CD4-positive, CD25-positive, alpha-beta regulatory T cell (primary cell): ENCODE measurements around the gene FOXP1. TPM values are rescaled to one million over a fixed set of nuclear protein-coding genes. Genes with fewer than 3 reads are reported as not detected.

Experiments used
- ATAC-seq, 2 donors: fragments of 150-1000 bp; cut with Tn5 transposase; one replicate each; pipeline ENCODE4 v1.10.0; 2021; ENCODE audit warnings: low read depth in 2 of 2, moderate number of reproducible peaks in 2 of 2, moderate library complexity in 1 of 2
- DNase-seq, 3 donors: peaks; one replicate each; pipeline versions ENCODE4 v3.0.0 to v3.0.0-alpha.2; 2012 to 2022; ENCODE audit warnings: mixed read lengths in 1 of 3
- H3K27ac ChIP-seq: one replicate; pipeline ENCODE4 v1.7.0; 2013; ENCODE audit warnings: mild to moderate bottlenecking, low read length; ENCODE audit not compliant: insufficient read depth, poor library complexity, severe bottlenecking
- H3K27me3 ChIP-seq: one replicate; pipeline ENCODE4 v1.7.0; 2013; ENCODE audit warnings: low read length; ENCODE audit not compliant: control insufficient read depth, insufficient read depth
- H3K36me3 ChIP-seq: one replicate; pipeline ENCODE4 v1.7.0; 2013; ENCODE audit warnings: mild to moderate bottlenecking, low read length, moderate library complexity; ENCODE audit not compliant: control insufficient read depth, insufficient read depth
- H3K4me1 ChIP-seq: 2 replicates; pipeline ENCODE4 v1.7.0; 2013; ENCODE audit warnings: mild to moderate bottlenecking, low read length; ENCODE audit not compliant: insufficient read depth, control insufficient read depth, poor library complexity, severe bottlenecking
- H3K4me3 ChIP-seq: one replicate; pipeline ENCODE4 v1.7.0; 2013; ENCODE audit warnings: low read depth, mild to moderate bottlenecking, low read length, moderate library complexity
- H3K9me3 ChIP-seq, 2 experiments: 1 replicate in 1 of 2; 2 replicates in 1 of 2; pipeline ENCODE4 v1.7.0; 2013; ENCODE audit warnings: low read length in 2 of 2, mild to moderate bottlenecking in 1 of 2, moderate library complexity in 1 of 2; ENCODE audit not compliant: control insufficient read depth in 2 of 2
- H3K27ac Mint-ChIP-seq, 3 donors: one replicate each; pipeline ENCODE4 v1.8.0; 2020 to 2022; ENCODE audit warnings: mild to moderate bottlenecking in 3 of 3, mixed read lengths in 3 of 3, moderate library complexity in 2 of 3
- H3K27me3 Mint-ChIP-seq: one replicate; pipeline ENCODE4 v1.8.0; 2022; ENCODE audit warnings: mild to moderate bottlenecking, mixed read lengths
- H3K36me3 Mint-ChIP-seq: one replicate; pipeline ENCODE4 v1.8.0; 2020; ENCODE audit warnings: mixed read lengths
- H3K4me1 Mint-ChIP-seq, 4 donors: one replicate each; pipeline ENCODE4 v1.8.0; 2020 to 2022; ENCODE audit warnings: mixed read lengths in 4 of 4, mild to moderate bottlenecking in 1 of 4
- H3K4me3 Mint-ChIP-seq, 4 donors: one replicate each; pipeline ENCODE4 v1.8.0; 2020 to 2022; ENCODE audit warnings: mild to moderate bottlenecking in 4 of 4, mixed read lengths in 4 of 4, moderate library complexity in 3 of 4
- H3K9me3 Mint-ChIP-seq, 7 donors: one replicate each; pipeline ENCODE4 v1.8.0; 2020 to 2022; ENCODE audit warnings: mixed read lengths in 7 of 7, mild to moderate bottlenecking in 3 of 7, moderate library complexity in 2 of 7
- polyA plus RNA-seq, 4 donors: library from polyadenylated mRNA; unstranded; fragments of 300-500 nt; fragmentation: Illumina TruSeq; gene quantifications; one replicate each; pipeline ENCODE4 v1.2.3, GENCODE V29; 2021
- total RNA-seq: library from RNA; stranded (reverse); gene quantifications from one replicate; pipeline ENCODE4 v1.2.3, GENCODE V29; 2022

FOXP1 gene
- total and polyA plus RNA-seq, 5 donors from 2014 or later: 301 to 599 (median 346) TPM

DNA sequence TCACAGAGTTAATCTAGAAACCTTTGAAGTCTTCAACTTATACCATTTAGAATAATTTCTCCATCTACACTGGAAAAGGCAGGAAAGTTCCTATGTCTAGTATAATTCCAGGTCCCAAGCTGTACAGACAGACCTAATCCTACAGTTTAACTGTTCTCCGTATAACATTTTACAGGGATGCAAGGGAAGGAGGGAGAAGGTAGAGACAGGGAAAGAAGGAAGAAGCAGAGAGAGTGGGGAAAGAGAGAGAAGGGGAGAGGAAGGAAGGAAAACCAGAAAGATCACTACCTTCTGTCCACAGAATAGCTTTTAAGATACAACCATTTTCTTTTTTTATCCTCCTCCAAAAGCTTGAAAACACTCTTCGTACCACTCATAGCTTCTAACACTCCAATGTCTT is 185.8 kb downstream of the FOXP1 start:
- Mint-ChIP-seq H3K4me3 (peak overlapping the region in 3 of 4 donors; percentile 2 to 71 (median 69)), H3K36me3 (peaks cover 3% of the 10 kb centered on the region), H3K27ac (peak overlapping the region; percentile 82 to 98 (median 95)), H3K27me3 (no peaks in the 10 kb centered on the region), H3K4me1 (peaks cover 41 to 87% (median 70%) of the 10 kb centered on the region in 4 donors), H3K9me3 (no peaks in the 10 kb centered on the region)
- H3K9me3 ChIP-seq: no peaks in the 10 kb centered on the region
- peak overlapping the region; percentile 54 for H3K4me3 ChIP-seq
- H3K27ac ChIP-seq: peak overlapping the region; percentile 79
- peaks cover 68% of the 10 kb centered on the region for H3K4me1 ChIP-seq
- H3K36me3 ChIP-seq: peaks cover 3% of the 10 kb centered on the region
- no peaks in the 10 kb centered on the region for H3K27me3 ChIP-seq
- no peak for DNase-seq
- no peak for ATAC-seq

DNA sequence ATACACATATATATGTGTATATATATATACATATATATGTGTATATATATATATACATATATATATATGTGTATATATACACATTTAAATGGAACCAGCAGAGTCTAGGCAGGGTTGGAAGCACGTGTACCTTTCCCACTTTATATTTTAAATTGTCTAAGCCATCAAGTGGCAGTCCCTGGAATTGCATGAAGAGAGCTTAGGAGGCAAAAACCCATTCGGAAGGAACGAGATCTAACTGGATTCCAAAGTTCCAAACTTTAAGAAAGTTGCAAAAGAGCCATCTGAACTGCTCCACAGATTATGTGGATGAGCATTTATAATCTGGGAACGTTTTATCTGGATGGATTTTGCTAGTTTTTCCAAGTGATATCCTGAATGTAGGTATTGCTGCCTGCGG is 186.5 kb downstream of the FOXP1 start:
- peak overlapping the region in 2 of 4 donors; percentile 2 to 71 for H3K4me3 Mint-ChIP-seq
- peak overlapping the region; percentile 54 to 95 (median 82) for H3K27ac Mint-ChIP-seq
- peak overlapping the region; percentile 79 for H3K27ac ChIP-seq
- no peak for DNase-seq
- peaks cover 69% of the 10 kb centered on the region for H3K4me1 ChIP-seq
- no peak for ATAC-seq
- H3K4me1 Mint-ChIP-seq: peaks cover 47 to 87% (median 71%) of the 10 kb centered on the region in 4 donors
- no peaks in the 10 kb centered on the region for H3K27me3 Mint-ChIP-seq
- H3K9me3 ChIP-seq: no peaks in the 10 kb centered on the region
- peaks cover 6% of the 10 kb centered on the region for H3K36me3 Mint-ChIP-seq
- no peaks in the 10 kb centered on the region for H3K36me3 ChIP-seq
- peak overlapping the region; percentile 54 for H3K4me3 ChIP-seq
- no peaks in the 10 kb centered on the region for H3K27me3 ChIP-seq
- no peaks in the 10 kb centered on the region for H3K9me3 Mint-ChIP-seq

GRCh38 chr3:71395927-71396695 is 187.4 kb downstream of the FOXP1 start:
- Histone ChIP-seq H3K4me1 (peaks cover 71% of the 10 kb centered on the region), H3K4me3 (peak overlapping the region; percentile 6), H3K27me3 (no peaks in the 10 kb centered on the region), H3K9me3 (no peaks in the 10 kb centered on the region), H3K36me3 (no peaks in the 10 kb centered on the region), H3K27ac (peak overlapping the region; percentile 43)
- Mint-ChIP-seq H3K4me1 (peaks cover 51 to 87% (median 74%) of the 10 kb centered on the region in 4 donors), H3K27ac (peak overlapping the region; percentile 69 to 93 (median 85)), H3K9me3 (no peaks in the 10 kb centered on the region), H3K27me3 (no peaks in the 10 kb centered on the region), H3K36me3 (peaks cover 9% of the 10 kb centered on the region), H3K4me3 (peak overlapping the region in 1 of 4 donors; percentile 54)
- DNase-seq (no peak), ATAC-seq (no peak)

DNA sequence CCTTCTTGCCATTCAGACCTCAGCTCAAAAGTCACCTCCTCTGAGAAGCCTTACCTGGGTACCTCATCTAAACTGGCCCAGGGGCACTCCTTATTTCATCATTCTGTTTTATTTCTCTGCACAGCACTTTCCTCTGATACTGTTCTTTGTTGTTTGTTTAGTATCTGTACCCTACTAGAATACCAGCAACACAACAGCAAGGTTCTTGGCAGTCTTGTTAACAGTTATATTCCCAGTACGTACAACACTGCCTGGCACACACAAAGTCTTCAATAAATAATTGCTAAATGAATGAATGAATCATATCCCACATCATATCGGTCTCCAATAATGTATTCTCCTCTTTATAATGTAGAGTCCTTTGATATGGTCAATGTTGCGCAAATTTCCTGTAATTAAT is 188.1 kb downstream of the FOXP1 start:
- Histone ChIP-seq H3K27ac (peak overlapping the region; percentile 43), H3K36me3 (no peaks in the 10 kb centered on the region), H3K4me1 (peaks cover 71% of the 10 kb centered on the region), H3K9me3 (no peaks in the 10 kb centered on the region), H3K4me3 (peak overlapping the region; percentile 4), H3K27me3 (no peaks in the 10 kb centered on the region)
- H3K27ac Mint-ChIP-seq: peak overlapping the region; percentile 69 to 93 (median 85)
- no peaks in the 10 kb centered on the region for H3K9me3 Mint-ChIP-seq
- ATAC-seq (no peak), DNase-seq (no peak)
- no peaks in the 10 kb centered on the region for H3K27me3 Mint-ChIP-seq
- peaks cover 50 to 87% (median 74%) of the 10 kb centered on the region in 4 donors for H3K4me1 Mint-ChIP-seq
- H3K36me3 Mint-ChIP-seq: peaks cover 14% of the 10 kb centered on the region
- H3K4me3 Mint-ChIP-seq: peak overlapping the region in 2 of 4 donors; percentile 13 to 54

GRCh38 chr3:71393745-71394144 is 189.8 kb downstream of the FOXP1 start:
- DNase-seq (no peak), ATAC-seq (no peak)
- Mint-ChIP-seq H3K27ac (peak overlapping the region; percentile 60 to 86 (median 69)), H3K4me3 (no peak overlapping the region), H3K27me3 (no peaks in the 10 kb centered on the region), H3K4me1 (peaks cover 54 to 82% (median 70%) of the 10 kb centered on the region in 4 donors), H3K9me3 (no peaks in the 10 kb centered on the region), H3K36me3 (peaks cover 14% of the 10 kb centered on the region)
- H3K4me3 ChIP-seq: no peak overlapping the region
- peak overlapping the region; percentile 87 for H3K27ac ChIP-seq
- H3K9me3 ChIP-seq: no peaks in the 10 kb centered on the region
- H3K36me3 ChIP-seq: no peaks in the 10 kb centered on the region
- peaks cover 69% of the 10 kb centered on the region for H3K4me1 ChIP-seq
- H3K27me3 ChIP-seq: no peaks in the 10 kb centered on the region

GRCh38 chr3:71393093-71393492 is 190.4 kb downstream of the FOXP1 start:
- Histone ChIP-seq H3K36me3 (no peaks in the 10 kb centered on the region), H3K27ac (peak overlapping the region; percentile 87), H3K27me3 (no peaks in the 10 kb centered on the region), H3K4me1 (peaks cover 68% of the 10 kb centered on the region), H3K9me3 (no peaks in the 10 kb centered on the region), H3K4me3 (peak overlapping the region; percentile 66)
- H3K27me3 Mint-ChIP-seq: no peaks in the 10 kb centered on the region
- peak; percentile 47 to 48 for ATAC-seq
- no peaks in the 10 kb centered on the region for H3K9me3 Mint-ChIP-seq
- peak in 1 of 3 donors; percentile 61 for DNase-seq
- peaks cover 14% of the 10 kb centered on the region for H3K36me3 Mint-ChIP-seq
- peaks cover 48 to 82% (median 71%) of the 10 kb centered on the region in 4 donors for H3K4me1 Mint-ChIP-seq
- peak overlapping the region; percentile 60 to 86 (median 69) for H3K27ac Mint-ChIP-seq
- H3K4me3 Mint-ChIP-seq: no peak overlapping the region

- H3K36me3 Mint-ChIP-seq: peaks cover 18% of the 10 kb centered on the region
- H3K9me3 Mint-ChIP-seq: no peaks in the 10 kb centered on the region
- Histone ChIP-seq H3K4me3 (peak overlapping the region; percentile 66), H3K4me1 (peaks cover 64% of the 10 kb centered on the region), H3K36me3 (no peaks in the 10 kb centered on the region), H3K9me3 (no peaks in the 10 kb centered on the region), H3K27ac (peak overlapping the region; percentile 87), H3K27me3 (no peaks in the 10 kb centered on the region)
- H3K4me3 Mint-ChIP-seq: peak overlapping the region; percentile 76 to 87 (median 81)
- ATAC-seq (peak; percentile 12 to 49), DNase-seq (peak in 2 of 3 donors; percentile 50 to 53)
- H3K27ac Mint-ChIP-seq: peak overlapping the region; percentile 95 to 97 (median 97)
- H3K27me3 Mint-ChIP-seq: no peaks in the 10 kb centered on the region
- H3K4me1 Mint-ChIP-seq: peaks cover 44 to 82% (median 70%) of the 10 kb centered on the region in 4 donors
Measured at GRCh38 chr3:71392251-71392650, 191.3 kb downstream of the FOXP1 start.
